Esophagus squamous epithelium (tissue), 4 donors: ENCODE measurements around the gene SOX18.

ENCODE experiments used
- CTCF ChIP-seq, 6 experiments: fragments of 450-650 bp in 4 of 6; fragments of 200-600 bp in 2 of 6; sonication (generic) in 2 of 6; IDR thresholded peaks; one replicate each; pipeline ENCODE4 v1.5.1; 2016 to 2019; ENCODE audit warnings: antibody characterized with exemption in 6 of 6, mild to moderate bottlenecking in 4 of 6, moderate library complexity in 4 of 6
- POLR2A ChIP-seq, 4 donors: fragments of 450-650 bp; IDR thresholded peaks; one replicate each; pipeline ENCODE4 v1.6.1; 2017; ENCODE audit warnings: antibody characterized with exemption in 4 of 4, mild to moderate bottlenecking in 4 of 4, moderate library complexity in 3 of 4

- TF ChIP-seq CTCF (IDR thresholded peaks at IDR 0.05) (no peak), POLR2A (IDR thresholded peaks at IDR 0.05) (no peak)
Measured at GRCh38 chr20:64064145-64064698, 14.8 kb upstream of the SOX18 start.
